LoVo (cell line): ENCODE measurements around the gene ELMO1.

ENCODE experiments used
- DNase-seq: peaks from one replicate; pipeline ENCODE4 v3.0.0-alpha.2; 2016; ENCODE audit warnings: low spot score

The ELMO1 gene

GRCh38 chr7:37216156-37216852 is 232.4 kb downstream of the ELMO1 start:
- DNase-seq, result no peak

GRCh38 chr7:37215290-37215923 is 233.3 kb downstream of the ELMO1 start:
- DNase-seq, result no peak

GRCh38 chr7:37212556-37212955 is 236.1 kb downstream of the ELMO1 start:
- DNase-seq, result no peak

GRCh38 chr7:37212051-37212450 is 236.6 kb downstream of the ELMO1 start:
- DNase-seq, result no peak

- DNase-seq, result no peak
Observed at GRCh38 chr7:37211097-37211880, 237.4 kb downstream of the ELMO1 start.

GRCh38 chr7:37209195-37209594 is 239.5 kb downstream of the ELMO1 start:
- DNase-seq, result no peak

GRCh38 chr7:37208528-37208927 is 240.1 kb downstream of the ELMO1 start:
- peak; percentile 34 for DNase-seq

- no peak for DNase-seq
Observed at GRCh38 chr7:37206192-37206591, 242.5 kb downstream of the ELMO1 start.

GRCh38 chr7:37205451-37205850 is 243.2 kb downstream of the ELMO1 start:
- DNase-seq, result no peak

GRCh38 chr7:37201876-37202198 is 246.8 kb downstream of the ELMO1 start:
- no peak for DNase-seq

- peak; percentile 82 for DNase-seq
Observed at GRCh38 chr7:37201003-37201875, 247.4 kb downstream of the ELMO1 start.

- DNase-seq, result peak; percentile 86
Observed at GRCh38 chr7:37198906-37199485, 249.7 kb downstream of the ELMO1 start.

- no peak for DNase-seq
Observed at GRCh38 chr7:37198041-37198905, 250.4 kb downstream of the ELMO1 start.

- DNase-seq, result no peak
Observed at GRCh38 chr7:37197108-37197507, 251.6 kb downstream of the ELMO1 start.

GRCh38 chr7:37196676-37197075 is 252.0 kb downstream of the ELMO1 start:
- DNase-seq, result no peak

- no peak for DNase-seq
Observed at GRCh38 chr7:37195388-37195787, 253.3 kb downstream of the ELMO1 start.

GRCh38 chr7:37194943-37195342 is 253.7 kb downstream of the ELMO1 start:
- DNase-seq, result no peak

- DNase-seq, result no peak
Observed at GRCh38 chr7:37193775-37194135, 254.9 kb downstream of the ELMO1 start.

- no peak for DNase-seq
Observed at GRCh38 chr7:37193087-37193774, 255.4 kb downstream of the ELMO1 start.

GRCh38 chr7:37191797-37192196 is 256.9 kb downstream of the ELMO1 start:
- no peak for DNase-seq
